GM11168 (cell line): Measurements from ENCODE around the gene CASTOR1.

Source experiments
- in situ Hi-C: fragments of 300-500 bp; cut with MboI; formaldehyde crosslinking; loops from one replicate; pipeline ENCODE4 v1.12.0; 2022; ENCODE audit warnings: low sequenced_read_pairs; ENCODE audit not compliant: unreplicated experiment

The CASTOR1 gene

DNA sequence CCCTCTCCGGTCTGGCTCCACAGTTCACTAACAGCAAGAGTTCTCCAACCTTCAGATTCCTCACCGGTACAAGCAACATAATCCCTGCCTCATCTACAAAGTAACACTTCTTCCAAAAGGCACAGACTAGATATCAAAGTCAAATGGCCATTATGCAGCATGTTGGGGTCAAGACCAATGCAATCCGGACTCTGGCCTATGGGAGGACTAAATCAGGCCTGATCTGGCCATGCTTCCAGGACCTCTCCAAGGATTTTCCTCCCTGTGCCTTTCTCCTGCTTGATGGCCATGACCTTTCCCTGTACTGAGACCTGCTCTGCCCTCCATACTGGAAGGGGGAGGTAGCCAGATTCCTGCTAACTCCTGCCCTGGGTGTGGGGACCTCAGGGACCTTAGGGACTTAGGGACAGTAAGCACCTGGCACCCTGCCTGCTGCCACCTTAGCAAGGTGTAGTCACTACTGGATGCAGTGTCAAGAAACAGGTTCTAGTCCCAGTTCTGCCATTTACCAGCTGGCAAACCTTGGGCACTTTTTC lies 30.8 kb upstream of the CASTOR1 start:
- in situ Hi-C loops = no loop called here

DNA sequence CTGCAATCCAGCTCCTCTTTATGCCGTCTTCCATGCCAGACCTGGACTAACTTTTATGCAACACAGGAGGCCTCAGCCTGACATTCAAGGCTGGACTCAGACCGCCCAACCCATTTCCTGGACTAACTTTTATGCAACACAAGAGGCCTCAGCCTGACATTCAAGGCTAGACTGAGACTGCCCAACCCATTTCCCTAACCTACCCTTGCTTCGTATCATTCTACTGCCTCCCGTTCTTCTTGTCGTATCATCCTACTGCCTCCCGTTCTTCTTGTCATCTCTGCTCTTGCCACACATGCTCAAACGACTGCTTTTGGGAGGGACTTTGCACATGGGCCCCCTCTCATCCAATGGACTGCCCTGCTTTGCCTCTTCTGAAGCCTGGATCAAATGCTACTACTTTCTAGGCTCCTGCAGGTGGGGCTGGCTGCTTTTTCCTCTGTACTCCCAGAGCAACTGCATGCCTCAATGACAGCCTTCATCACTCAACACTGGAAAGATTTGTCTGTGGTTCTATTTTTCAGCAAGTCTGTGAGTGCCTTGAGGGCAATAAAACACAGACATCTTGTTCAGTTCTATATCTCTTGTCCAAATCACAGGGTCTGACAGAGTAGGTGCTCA lies 29.6 kb upstream of the CASTOR1 start:
- in situ Hi-C loops = no loop called here

DNA sequence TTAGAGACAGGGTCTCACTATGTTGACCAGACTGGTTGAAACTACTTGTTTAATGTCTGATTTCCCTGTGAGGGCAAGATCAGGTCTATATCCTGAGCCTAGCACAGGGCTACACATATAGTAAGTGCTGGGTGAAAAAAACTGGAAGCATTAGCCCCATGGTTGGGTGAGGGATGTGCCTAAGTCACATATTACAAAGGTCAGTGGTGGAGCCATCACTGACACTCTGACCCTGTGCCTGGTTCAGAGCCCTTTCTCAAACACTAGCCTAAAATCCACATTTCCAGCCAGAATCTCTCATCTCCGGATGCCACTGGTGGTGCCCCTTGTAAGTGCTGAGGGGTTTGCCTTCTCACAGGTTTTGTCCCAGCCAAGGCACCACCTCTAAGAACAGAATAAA lies 28.5 kb upstream of the CASTOR1 start:
- in situ Hi-C loops = no loop called here

DNA sequence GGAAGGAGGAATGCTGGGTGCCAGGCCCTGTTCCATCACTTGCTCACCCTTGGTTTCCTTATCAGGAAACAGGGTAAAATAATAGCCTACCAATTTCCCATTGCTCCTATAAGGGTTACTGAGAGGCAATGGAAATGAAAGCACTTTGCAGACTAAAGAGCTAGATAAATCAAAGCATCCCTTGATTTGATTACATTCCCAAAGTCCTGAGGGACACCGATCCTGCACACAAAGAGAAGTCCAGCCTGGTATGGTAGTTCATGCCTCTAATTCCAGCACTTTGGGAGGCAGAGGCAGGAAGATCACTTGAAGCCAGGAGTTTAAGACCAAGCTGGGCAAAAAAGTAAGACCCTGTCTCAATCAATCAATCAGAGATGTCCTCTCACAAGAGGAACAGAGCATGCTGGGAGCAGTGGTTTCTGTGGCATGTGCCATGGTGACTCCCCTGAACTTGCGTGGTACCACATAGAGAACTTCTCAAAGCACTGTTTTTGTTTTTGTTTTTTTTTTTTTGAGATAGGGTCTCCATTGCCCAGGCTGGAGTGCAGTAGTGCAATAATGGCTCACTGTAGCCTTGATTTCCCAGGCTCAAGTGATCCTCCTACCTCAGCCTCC lies 26.8 kb upstream of the CASTOR1 start:
- in situ Hi-C loops = no loop called here

DNA sequence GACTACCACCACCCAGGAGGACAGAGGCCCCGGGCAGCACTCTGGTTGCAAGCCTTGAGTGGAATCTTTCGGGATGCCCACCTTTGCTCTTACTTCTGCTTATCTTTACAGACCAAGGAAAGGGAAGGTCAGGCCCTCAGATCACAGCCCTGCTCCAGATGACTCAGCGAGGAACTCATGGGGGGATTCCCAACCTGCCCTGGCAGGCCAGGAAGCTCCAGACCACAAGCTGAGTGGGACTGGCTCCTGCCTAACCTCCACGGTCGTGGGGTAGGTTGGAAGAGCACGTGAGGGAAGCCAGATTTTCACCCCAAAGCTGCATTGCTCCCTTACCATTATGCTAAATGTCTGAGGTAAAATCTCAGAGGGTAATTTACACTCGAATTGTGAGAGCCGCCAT lies 25.6 kb upstream of the CASTOR1 start:
- in situ Hi-C loops = no loop called here

DNA sequence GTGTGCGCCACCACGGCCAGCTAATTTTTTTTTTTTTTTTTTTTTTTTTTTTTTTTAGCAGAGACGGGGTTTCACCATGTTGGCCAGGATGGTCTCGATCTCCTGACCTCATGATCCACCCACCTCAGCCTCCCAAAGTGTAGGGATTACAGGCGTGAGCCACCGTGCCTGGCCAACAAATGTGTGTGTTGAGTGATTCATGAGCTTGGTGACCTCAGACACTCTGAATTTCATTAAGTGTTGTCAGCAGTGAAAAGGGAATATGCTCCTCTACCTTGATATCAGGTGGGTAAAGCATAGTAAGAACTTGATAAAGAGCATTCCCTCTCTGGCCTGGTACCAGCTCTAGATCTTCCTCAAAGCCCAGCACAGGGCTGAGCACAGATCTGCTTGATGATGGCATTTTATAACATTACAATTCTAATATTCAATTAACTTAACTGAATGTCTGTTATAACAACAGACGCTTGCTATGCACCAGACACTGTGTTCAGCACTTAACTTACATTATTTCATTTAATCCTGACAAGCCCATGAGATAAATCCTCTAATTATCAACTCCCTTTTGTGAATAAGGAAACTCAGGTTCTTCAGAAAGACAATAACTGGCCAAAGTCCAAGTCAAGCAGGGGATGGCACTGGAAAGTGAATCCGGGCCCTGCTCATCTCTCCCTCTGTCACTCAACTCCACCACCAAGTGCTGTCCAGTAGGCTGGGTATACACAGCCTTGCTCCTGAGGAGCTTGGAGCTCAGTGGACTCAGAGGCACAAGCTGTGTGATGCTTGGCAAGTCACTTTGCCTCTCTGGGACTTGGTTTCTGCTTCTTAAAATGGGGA lies 24.4 kb upstream of the CASTOR1 start:
- in situ Hi-C loops = no loop called here

DNA sequence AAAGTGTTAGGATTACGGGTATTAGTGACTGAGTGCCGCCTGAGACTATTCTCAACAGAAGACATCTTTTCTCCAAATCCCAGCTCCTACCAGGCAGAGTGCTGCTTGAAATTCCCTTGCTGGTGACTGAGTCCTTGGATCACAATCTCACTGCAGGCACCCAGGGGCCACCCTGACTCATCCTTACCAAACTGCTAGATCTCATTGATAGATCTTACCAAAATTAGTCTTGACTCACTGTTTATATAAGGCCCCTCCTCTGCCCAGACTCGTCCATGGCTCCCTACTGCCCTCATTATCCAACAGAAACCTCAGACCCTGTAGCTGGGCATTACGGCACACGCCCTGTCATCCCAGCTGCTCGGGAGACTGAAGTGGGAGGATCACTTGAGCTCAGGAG lies 22.7 kb upstream of the CASTOR1 start:
- in situ Hi-C loops = no loop called here

DNA sequence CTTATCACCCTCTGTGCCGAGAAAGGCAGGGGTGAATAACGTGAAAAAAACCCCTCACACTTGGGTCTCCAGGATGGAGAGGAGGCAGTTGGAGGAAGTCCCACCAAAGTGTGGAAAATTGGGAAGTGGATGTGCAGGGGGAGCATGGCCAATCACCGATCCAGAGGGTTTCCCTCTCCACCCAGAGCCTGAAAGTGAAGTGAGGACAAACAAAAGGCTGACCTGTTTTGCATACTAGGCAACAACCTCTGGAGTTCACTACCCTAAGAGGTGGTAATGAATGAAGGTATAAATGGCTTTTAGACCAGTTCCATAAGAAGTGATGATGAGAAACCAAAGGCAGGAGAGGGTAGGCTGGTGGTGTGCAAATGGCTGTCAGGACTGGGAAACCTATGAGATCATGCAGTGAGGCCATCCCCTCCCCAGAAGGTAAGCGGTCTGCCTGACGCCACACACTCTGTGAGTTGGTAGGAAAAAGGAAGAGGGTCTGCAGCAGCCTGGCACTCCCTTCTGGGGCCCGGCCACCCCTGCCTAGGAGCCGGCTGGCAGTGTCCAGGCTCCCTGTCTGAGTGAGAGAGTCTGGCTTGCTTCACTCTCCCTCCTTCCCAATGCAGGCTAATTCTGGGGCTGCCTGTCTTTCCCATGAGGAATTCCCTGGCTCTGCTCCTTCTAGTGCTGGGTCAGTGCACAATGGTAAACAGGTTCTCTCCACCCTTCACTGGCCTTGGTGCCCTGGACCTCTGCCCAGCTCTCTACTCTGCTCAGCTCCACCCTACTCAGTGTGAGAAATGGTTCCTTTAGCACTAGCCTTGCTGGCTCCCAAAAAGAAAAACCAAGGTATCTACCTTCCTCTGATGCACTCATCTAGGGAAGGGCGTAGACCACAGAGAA lies 21.8 kb upstream of the CASTOR1 start:
- in situ Hi-C loops = no loop called here

DNA sequence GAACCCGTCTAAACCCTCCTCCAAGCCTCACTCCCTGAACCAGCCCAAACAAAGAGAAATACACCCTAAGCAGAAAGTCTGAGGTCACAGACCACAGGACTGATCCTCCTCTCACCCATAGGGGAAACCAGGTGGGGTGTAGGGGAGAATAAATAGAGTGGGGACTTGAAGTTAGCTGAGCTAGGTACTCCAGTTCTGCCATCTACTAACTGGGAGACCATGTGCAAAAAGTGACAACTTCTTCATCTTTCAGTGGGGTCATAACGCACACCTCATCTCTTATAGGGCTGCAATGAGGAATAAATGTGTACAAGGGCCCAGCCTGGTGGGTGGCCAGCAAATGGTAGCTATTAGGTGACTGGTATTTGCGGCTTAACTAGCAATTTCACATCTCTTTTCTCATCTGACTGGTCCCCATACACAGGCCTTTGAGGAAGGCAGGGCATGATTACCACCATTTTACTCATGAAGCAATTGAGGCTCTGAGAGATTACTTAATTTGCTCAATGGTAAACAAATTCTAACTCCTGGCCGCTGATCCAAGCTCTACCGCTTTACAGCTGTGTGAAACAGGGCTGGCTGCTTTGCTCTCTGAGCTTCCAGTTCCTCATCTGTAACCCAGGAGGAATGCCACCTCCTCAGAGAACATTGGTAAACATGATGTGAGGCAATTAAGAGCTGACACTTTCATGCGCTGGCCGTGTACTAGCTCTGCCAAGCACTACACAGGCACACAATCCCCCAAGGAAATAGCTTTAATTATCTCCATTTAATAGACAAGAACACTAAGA lies 20.8 kb upstream of the CASTOR1 start:
- in situ Hi-C loops = no loop called here

DNA sequence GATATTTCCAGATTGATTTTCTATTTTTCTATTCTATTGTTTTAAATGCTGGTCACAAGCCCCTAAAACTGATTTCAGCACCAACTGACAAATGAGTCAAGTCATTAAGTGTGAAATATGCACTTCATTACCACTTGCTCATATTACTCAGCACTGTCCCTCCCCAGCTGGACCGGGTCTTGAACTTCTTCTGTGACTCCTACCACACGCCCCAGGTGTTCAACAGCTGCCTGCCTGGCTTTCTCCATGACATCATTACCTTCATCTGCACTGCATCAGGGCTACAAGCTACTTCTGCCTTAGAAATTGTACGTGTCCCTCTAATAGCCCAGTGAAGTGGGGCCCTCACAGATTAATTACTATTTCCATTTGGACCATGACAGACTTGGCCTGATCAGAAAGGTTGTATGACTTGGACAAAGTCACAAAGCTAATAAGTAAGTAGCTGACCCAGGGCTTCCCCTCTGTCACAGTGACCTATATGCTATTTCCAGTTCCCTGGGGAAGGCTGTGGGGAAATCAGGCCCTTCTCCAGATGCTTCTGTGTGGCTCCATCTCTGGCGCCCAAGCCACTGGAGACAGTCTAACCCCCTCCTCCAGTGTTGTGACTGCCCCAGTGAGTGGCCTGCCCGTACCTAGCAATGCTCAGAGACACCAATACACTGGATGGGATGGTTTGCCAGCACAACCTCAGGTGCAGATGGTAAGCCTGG lies 19.4 kb upstream of the CASTOR1 start:
- in situ Hi-C loops = no loop called here

DNA sequence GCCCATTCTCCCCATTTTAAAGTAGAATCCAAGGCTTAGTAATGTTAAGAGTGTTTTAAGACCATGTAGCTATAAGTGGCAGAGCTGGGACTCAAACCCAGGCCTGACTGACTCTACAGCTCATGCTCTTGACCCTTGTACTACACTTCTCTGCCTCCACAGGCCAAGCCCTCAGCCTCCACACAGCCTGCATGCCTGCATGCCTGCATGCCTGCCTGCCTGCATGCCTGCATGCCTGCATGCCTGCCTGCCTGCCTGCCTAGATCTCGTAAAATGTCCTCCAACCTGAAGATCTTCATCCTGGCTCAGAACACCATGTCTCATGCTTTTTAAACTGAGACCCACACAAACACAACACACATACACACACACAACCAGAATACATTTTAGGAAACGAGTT lies 18.8 kb upstream of the CASTOR1 start:
- in situ Hi-C loops = no loop called here

DNA sequence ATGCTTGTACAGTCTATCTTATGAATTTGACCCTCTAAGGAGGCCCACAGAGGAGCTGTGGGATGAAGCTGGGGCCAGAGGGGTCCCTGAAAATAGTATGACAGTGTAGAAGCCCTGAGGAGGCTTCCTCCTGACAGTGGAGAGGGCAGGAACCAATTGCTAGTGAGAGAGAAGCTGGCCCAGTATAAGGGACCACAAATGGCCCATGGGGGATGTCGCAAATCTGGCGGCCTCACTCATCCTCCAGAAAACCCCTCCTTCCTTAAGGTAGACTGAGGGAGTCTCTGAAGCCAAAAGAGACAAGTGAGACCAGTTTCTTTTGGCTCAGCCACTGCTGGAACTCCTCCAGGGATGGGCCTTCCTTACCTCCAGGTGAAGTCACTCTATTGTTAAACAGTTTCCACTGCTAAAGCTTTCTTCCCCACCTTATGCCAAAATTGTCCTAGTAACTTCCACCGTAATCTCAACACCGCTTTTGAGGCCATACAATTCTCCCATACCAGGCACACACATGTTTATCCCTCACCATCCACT lies 17.8 kb upstream of the CASTOR1 start:
- in situ Hi-C loops = no loop called here

DNA sequence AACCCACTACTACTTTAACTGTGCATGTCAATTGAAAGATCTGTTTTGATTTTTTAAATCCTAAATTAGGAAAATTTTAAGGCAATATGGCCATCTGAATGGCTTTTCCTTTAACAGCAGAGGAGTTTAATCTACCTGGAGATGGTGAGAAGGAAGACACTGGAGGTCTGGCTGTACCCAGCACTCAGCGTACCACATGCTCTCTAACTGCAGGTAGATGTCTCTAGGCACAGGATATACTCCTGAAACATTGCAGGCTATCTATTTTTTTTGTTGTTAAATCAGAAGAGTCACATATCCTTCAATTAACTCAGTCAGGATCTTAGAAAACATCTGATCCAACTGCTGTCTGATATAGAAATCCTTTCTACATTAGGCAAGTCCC lies 17.3 kb upstream of the CASTOR1 start:
- in situ Hi-C loops = no loop called here

DNA sequence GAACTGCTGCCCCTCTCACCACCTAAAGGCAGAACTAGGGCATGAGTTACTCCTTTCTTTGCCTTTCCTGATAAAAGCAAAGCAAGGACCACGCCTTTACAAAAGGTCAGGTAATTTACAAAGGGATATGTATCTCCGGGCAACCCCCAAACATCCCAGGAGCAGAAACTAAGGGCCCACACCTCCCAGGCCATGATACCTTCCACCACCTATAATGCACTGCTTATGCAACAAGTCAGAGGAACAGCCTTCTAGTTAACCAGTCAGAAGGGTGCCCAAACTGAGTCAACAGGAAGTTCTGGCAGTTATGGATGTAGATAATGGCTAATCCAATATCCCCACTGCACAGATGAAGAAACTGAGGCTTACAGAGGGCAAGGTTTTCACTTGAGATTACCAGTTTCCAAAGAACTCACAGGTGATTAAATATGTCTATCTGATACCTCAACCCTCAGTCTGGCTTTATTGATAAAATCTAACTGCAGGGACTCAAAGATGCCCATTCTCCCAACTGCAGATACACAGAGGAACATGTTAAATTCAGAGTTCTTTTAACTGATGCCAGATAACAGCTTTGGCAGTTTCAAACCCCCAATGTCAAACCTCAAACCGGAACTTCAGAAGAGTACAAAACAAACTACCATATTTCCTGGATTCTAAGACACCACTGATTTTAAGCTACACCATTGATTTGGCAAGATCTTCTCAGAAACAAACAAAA lies 16.8 kb upstream of the CASTOR1 start:
- in situ Hi-C loops = no loop called here

DNA sequence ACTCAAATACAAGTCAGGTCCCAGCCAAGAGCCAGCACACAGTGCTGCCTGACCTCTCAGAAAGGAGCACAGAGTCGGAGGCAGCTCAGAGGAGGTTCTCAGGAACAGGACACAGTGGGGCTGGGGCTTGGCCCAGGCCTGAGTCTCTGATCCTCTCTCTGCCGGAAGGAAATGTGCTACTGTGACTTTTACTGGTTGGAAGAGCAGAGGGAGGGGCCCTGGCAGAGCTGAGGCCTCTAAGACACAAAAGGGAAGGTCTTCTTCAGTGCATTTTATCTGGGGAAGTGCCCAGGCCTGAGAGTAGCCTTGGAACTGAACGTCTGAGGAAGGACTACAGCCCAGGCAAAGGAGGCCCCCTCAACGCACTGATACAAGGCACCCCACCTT lies 16.2 kb upstream of the CASTOR1 start:
- in situ Hi-C loops = no loop called here

DNA sequence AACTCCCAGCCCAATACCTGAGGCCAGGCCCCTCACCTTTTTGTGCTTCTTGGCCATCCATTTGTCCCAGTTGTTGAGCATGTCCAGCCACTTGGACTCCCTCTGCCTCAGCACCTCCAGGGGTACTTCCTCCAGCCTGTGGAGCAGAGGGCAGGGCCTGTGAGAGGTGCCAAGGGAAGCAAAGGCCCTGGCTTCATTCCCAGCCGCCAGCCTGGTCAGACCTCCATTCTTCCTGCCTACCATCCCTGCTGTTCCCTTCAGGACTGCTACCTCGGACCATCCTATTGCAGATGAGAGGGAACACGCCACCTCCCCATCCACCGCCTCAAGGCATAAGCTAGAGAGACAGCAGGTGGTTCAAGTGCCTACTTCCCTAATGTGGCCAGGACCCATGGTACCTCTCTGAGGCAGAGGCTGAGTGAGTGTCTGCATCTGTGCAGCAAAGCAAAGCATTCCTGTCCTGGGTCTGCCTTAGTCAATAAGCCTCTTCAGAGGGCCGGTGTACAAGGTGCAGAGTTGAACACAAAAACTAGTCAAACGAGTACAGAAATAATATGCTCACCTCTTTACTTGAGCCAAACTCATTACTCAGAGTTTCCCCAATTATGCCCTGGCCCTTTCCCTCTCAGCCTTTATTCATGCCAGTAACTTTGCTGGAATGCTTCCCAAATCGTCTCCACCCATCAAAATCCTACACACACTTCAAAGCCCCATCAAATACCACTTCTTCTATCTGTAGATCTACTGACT lies 15.4 kb upstream of the CASTOR1 start:
- in situ Hi-C loops = no loop called here

DNA sequence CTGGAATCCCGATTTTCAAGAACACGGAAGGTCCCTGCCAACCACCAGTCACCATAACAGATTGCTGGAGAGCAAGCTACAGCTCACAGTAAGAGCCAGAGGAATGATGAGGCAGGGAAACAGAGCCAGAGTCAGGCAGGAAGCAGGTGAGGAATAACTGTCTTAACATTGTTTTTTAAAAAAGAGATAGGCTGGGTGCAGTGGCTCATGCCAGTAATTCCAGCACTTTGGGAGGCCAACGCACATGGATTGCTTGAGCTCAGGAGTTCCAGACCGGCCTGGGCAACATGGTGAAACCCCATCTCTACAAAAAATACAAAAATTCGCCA lies 13.5 kb upstream of the CASTOR1 start:
- in situ Hi-C loops = no loop called here
